ENCODE data around the gene ANGPTL1. TPM values are rescaled to one million over a fixed set of nuclear protein-coding genes. Genes with fewer than 3 reads are reported as not detected.

The ANGPTL1 gene, protein sequence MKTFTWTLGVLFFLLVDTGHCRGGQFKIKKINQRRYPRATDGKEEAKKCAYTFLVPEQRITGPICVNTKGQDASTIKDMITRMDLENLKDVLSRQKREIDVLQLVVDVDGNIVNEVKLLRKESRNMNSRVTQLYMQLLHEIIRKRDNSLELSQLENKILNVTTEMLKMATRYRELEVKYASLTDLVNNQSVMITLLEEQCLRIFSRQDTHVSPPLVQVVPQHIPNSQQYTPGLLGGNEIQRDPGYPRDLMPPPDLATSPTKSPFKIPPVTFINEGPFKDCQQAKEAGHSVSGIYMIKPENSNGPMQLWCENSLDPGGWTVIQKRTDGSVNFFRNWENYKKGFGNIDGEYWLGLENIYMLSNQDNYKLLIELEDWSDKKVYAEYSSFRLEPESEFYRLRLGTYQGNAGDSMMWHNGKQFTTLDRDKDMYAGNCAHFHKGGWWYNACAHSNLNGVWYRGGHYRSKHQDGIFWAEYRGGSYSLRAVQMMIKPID
- total RNA-seq = 10 to 100 TPM; 48.4 to 79.3 (median 66.6) TPM

GRCh38 chr1:178870944-178871343 lies at the start of gene ANGPTL1:
TSS of gene ANGPTL1 (minus strand) at chr1:178871077. CDS start at chr1:178865776, 5,301 bp downstream.
- Histone ChIP-seq H3K4me1 (peaks cover 22 to 36% of the 10 kb centered on the region in 2 donors), H3K27me3 (no peaks in the 10 kb centered on the region), H3K27ac (peak within 1 kb of the TSS; percentile 75 to 86 (median 83)), H3K4me3 (replicated peaks in 1 of 3) (peak within 1 kb of the TSS in 2 of 3 donors; percentile 25 to 28), H3K9me3 (no peaks in the 10 kb centered on the region), H3K36me3 (no peaks in the 10 kb centered on the region)
- intact Hi-C loops (cut with DNase I) = no loop called here
- WGBS, 2 donors = 17 to 25% methylated on average over 4 of the region's 4 CpGs
- DNase-seq = peak; percentile 47 to 49
- TF ChIP-seq, protein P1, sequence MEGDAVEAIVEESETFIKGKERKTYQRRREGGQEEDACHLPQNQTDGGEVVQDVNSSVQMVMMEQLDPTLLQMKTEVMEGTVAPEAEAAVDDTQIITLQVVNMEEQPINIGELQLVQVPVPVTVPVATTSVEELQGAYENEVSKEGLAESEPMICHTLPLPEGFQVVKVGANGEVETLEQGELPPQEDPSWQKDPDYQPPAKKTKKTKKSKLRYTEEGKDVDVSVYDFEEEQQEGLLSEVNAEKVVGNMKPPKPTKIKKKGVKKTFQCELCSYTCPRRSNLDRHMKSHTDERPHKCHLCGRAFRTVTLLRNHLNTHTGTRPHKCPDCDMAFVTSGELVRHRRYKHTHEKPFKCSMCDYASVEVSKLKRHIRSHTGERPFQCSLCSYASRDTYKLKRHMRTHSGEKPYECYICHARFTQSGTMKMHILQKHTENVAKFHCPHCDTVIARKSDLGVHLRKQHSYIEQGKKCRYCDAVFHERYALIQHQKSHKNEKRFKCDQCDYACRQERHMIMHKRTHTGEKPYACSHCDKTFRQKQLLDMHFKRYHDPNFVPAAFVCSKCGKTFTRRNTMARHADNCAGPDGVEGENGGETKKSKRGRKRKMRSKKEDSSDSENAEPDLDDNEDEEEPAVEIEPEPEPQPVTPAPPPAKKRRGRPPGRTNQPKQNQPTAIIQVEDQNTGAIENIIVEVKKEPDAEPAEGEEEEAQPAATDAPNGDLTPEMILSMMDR (IDR thresholded peaks at IDR 0.05) = no peak
- TF ChIP-seq POLR2A (IDR thresholded peaks at IDR 0.05) = peak in 1 of 2 donors; percentile 54

GRCh38 chr1:178919581-178919980 lies 48.7 kb upstream of the ANGPTL1 start:
- no peak for DNase-seq
- Histone ChIP-seq H3K4me1 (peaks cover 6 to 12% of the 10 kb centered on the region in 2 donors), H3K36me3 (peaks cover 0 to 3% of the 10 kb centered on the region in 2 donors), H3K27me3 (no peaks in the 10 kb centered on the region), H3K4me3 (replicated peaks in 1 of 3) (no peak overlapping the region), H3K27ac (no peak overlapping the region), H3K9me3 (no peaks in the 10 kb centered on the region)
- TF ChIP-seq POLR2A (IDR thresholded peaks at IDR 0.05) = no peak
- TF ChIP-seq, protein P1 (IDR thresholded peaks at IDR 0.05) = no peak
- intact Hi-C loops (cut with DNase I) = no loop called here
- 91 to 92% methylated on average over 2 of the region's 2 CpGs for WGBS, 2 donors

DNA sequence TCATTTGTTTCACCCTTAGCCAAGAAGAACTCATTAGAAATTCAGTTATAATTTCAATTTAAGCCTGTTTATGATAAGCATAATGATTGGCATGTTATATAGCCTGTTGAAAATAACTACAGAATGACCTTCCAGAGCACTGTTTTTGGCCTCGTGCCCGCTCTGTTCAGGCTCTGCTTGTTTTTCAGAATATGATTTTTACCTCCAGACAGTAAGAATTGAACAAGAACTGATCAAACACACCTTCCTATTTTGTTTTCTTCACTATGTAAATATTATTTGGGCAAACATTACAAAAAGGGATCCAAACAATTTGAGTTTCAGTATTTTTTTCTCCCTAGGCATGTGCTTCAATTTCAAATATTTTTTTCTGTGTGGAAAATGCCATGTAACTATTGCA lies 48.1 kb upstream of the ANGPTL1 start:
- H3K4me1 ChIP-seq = peaks cover 6 to 12% of the 10 kb centered on the region in 2 donors
- intact Hi-C loops (cut with DNase I) = no loop called here
- H3K4me3 ChIP-seq (replicated peaks in 1 of 3) = no peak overlapping the region
- TF ChIP-seq POLR2A (IDR thresholded peaks at IDR 0.05) = no peak
- TF ChIP-seq, protein P1 (IDR thresholded peaks at IDR 0.05) = no peak
- H3K9me3 ChIP-seq = no peaks in the 10 kb centered on the region
- no peak overlapping the region for H3K27ac ChIP-seq
- peaks cover 0 to 3% of the 10 kb centered on the region in 2 donors for H3K36me3 ChIP-seq
- 76 to 82% methylated on average over 2 of the region's 2 CpGs for WGBS, 2 donors
- peak; percentile 22 to 42 for DNase-seq
- H3K27me3 ChIP-seq = no peaks in the 10 kb centered on the region

DNA sequence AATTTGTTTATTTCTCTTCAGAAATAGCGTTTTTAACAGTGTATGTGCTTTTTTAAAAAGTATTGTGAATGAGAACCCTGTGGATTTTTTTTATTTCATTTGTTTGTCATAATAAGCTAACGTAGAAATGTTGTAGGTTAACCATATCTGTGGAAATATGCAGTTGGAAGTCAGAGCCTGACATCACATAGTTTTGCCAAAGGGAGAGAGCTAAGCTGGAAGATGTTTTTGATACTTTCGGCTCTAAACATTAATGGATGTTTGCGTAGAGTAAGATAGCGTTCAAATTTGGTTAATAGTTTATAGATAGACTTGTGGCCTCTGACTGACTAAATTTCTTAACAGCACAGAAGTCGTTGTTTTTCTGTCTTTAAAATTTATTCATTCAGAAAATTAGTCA lies 47.4 kb upstream of the ANGPTL1 start:
- no peak overlapping the region for H3K4me3 ChIP-seq (replicated peaks in 1 of 3)
- H3K36me3 ChIP-seq = peaks cover 0 to 3% of the 10 kb centered on the region in 2 donors
- no peaks in the 10 kb centered on the region for H3K27me3 ChIP-seq
- peaks cover 6 to 12% of the 10 kb centered on the region in 2 donors for H3K4me1 ChIP-seq
- no peak for DNase-seq
- 90 to 91% methylated on average over 6 of the region's 6 CpGs for WGBS, 2 donors
- intact Hi-C loops (cut with DNase I) = no loop called here
- no peak overlapping the region for H3K27ac ChIP-seq
- TF ChIP-seq POLR2A (IDR thresholded peaks at IDR 0.05) = no peak
- TF ChIP-seq, protein P1 (IDR thresholded peaks at IDR 0.05) = no peak
- no peaks in the 10 kb centered on the region for H3K9me3 ChIP-seq

Measured in thyroid gland (tissue), 4 donors.